GM18502 (cell line): Measurements from ENCODE around the gene CNPY2.
A peak's percentile ranks its signal among the peaks of the same experiment; 100 is the strongest.
"Not testable (repeated sequence)": the region's sequence is repeated elsewhere in the genome, so short reads cannot be mapped to it uniquely, and the experiment has no call there.

Source experiments
- ATAC-seq: cut with Tn5 transposase; IDR thresholded peaks from one replicate; pipeline ENCODE4 v1.9.1; 2021; ENCODE audit warnings: mild to moderate bottlenecking; ENCODE audit not compliant: unreplicated experiment, poor library complexity

CNPY2 gene

DNA sequence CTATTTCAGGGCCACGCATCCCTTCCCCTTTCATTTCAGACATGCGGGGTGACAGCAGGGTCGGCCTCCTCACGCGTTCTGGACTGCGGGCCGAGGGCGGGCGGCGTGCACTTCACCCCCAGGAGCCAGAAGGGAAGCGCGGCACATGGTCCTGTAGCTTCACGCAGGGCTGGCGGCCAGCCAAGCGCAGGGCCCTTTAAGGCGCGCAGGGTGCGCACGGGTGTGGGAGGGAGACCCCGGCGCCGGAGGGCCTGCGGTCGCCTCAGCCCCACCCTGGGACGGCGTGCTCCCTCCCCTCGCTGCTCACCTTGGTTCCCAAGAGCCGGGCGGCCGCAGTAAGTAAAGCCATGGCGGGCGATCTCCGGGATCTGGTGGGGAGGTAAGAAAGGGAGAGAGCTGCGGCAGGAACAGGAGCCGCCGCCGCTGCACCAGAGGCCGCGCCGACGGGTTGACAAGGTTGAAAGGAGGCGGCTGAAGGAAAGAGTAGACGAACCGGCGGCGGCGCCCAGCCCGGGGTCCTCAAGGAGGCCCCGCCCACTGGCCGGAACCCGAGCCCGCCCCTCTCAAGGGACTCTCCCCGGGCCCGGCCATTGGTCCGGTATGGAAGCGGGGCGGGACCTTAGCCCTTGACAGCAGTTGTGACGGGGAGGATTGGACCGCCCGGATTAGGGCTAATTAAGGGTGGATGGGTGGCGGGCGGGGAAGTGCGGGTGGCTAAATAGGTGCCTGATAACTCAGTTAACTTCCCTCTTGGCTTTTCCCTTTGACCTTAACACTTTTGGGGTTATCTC lies 15.7 kb downstream of the CNPY2 start, which contains the start of gene CS:
TSS of gene CS (minus strand) at position 478 of the 791 bp plus-strand sequence. CDS start at position 349, 129 bp downstream.
- peak; percentile 92 for ATAC-seq

DNA sequence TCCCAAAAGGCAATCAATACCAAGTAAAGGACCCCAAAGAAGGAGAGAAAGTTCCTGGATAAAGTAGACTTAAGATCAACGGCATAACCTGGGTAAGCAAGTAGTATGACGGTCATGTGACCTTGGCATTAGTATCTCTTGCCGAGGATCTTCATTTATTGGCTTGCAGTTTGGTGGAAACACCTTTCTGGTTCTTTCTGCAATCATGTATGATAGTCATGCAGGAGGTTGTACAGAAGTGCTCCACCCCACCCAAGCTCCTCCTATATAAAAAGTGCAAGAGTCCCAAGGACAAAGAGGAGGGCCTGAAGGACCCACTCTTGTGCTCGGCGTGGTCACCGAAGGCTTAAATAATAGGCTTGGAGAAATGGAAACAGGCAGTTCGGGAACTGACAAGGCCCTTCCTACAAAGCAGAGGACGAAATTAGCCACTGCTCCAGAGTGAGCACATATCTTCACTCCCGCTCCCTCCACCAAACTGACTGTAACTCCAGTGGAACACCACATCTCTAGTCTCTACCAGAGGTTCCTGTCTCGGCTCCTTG lies 16.4 kb downstream of the CNPY2 start:
- peak; percentile 10 for ATAC-seq

DNA sequence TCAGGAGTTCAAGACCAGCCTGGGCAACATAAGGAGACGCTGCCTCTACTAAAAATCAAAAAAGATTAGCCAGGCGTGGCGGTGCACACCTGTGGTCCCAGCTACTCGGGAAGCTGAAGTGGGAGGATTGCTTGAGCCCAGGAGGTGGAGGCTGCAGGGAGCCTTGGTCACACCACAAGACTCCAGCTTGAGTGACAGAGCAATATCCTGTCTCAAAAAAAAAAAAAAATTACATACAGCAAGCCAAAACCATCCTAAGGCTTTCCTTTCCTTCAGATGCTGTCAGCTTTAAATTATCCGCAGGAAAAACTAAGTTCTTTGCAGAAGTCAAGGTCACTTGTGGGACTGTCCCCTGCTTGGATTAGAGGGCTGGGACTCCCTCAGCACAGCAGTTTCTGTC lies 17.0 kb downstream of the CNPY2 start:
- ATAC-seq, result no peak

DNA sequence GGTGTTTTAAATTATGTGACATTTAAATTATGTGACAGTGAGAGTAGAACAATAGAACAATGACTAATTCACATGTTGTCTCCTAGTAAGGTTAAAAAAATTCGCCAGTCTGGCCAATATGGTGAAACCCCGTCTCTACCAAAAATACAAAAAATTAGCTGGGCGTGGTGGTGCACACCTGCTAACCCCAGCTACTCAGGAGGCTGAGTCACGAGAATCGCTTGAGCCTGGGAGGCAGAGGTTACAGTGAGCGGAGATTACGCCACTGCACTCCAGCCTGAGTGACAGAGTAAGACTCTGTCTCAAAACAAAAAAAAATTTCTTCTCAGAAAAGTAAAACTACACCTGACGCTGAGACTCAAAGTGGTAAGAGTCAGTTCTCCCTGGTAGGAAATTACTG lies 18.4 kb downstream of the CNPY2 start:
- ATAC-seq, result no peak

DNA sequence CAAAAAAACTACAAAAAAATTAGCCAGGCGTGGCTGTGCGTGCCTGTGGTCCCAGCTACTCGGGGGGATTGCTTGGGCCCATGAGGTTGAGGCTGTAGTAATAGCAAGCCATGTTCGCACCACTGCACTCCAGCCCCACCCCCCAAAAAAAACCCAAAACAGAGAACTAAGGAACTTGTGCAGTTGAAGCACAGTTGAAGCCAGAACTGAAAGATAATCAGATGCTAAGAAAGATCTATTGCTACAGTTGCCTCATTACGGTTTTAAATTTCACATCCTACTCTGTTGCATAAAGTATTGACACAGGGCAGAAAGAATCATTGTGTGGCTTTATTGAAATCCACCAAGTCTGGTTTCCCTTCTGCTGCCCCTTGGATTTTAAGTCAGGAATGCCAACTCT lies 19.5 kb downstream of the CNPY2 start:
- no peak for ATAC-seq

DNA sequence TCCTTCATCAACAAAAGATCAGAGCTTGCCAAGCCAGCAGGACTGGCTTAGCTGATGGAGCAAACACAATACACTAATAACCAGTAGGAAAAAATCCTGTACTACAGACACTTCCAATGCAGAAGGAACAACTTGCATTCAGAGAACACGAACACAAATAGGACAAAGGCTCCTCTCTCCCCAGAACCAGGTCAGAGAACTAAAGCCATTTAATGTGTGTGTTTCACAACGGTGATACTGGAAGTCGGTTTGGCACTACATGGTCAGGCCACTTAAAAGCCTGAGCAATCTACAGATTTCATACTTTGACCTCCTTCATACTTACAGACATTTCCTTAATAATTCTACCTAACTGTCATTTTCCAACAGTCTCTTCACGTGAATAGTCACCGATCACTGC lies 22.0 kb downstream of the CNPY2 start:
- no peak for ATAC-seq

DNA sequence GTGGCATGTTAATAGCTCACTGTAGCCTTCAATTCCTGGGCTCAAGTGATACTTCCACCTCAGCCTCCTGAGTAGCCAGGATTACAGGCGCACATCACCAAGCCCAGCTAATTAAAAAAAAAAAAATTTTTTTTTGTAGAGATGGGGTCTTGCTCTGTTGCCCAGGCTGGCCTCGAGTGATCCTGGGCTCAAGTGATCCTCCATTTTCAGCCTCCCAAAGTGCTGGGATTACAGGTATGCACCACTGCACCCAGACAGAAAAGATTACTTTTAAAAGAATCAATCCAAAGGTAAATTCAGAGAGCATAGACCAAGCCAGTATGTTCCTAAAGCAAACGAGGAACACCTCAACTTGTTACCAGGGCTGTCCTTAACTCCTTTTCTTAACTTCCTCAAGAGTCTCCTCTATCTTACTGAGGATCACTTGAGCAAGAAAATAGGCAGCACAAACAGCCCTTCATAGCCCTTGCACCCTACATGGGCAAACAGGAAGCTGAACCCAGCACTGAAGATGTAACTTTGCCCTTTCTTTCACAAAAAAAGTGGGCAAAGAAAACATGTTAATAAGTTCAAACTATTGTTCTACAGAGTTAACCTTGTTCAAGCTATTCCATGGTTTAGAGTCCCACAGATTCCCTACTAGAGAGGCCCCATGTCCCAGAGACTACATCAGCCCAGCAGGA lies 26.9 kb downstream of the CNPY2 start:
- ATAC-seq, result no peak

DNA sequence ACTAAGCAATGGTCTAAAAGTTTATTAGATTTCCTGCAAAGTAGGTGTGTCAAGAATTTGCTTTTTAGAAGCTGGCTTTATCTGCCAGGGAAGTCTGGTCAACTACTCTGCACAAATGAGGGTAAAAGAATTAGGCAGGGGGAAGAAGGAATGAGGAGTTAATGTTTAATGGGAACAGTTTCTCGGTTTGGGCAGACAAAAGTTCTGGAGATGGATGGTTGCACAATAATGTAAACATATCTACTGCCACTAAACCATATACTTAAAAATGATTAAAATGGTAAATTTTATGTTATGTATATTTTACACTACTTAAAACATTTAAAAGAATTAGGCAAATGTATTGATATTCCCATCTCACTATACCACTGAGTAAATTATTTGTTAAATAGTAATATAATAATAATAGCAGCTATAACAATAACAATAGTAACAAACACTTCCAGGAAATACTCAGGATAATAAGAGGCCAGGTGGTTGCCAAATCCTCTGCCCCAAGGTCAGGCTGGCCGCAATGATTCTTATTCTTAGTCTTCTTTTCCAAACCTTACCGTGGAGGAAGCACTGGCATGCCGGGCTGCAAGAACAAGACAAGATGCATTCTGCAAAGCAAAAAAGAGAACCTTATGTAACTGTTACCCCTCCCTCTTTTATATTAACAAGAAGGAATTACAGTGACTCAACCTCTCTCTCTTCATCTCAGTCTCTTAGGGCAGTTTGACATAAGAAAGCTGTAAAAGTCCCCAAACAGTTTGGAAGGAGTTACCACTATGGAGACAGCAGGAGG lies 29.6 kb downstream of the CNPY2 start:
- no peak for ATAC-seq

DNA sequence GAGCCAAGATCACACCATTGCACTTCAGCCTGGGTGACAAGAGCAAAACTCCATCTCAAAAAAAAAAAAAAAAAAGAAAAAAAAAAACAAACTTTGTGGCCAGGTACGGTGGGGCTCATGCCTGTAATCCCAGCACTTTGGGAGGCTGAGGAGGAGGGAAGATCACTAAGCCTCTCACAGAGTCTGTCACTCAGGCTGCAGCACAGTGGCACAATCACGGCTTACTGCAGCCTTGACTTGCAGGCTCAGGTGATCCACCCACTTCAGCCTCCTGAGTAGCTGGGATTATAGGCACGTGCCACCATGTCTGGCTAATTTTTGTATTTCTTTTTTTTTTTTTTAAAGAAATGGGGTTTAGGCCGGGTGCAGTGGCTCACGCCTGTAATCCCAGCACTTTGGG lies 31.5 kb downstream of the CNPY2 start:
- not testable (repeated sequence) for ATAC-seq

DNA sequence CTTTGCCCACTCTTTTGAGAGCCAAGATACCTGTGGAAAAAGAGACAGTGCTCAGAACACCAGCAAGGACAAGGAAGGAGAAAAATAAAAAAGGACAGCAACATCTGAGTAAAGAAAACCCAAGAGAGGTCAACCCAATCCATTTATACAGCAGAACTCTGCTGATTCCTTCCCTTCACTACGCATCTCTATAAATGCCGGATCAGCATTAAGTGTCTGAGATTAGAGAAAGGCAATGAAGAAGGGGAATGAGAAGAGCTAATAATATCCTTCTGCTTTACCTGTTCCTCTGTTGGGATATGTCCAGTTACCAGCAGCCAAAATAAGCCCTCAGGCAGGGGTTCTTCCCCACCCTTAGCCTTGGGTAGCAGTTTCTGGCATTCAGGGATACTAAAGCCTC lies 33.2 kb downstream of the CNPY2 start:
- no peak for ATAC-seq

DNA sequence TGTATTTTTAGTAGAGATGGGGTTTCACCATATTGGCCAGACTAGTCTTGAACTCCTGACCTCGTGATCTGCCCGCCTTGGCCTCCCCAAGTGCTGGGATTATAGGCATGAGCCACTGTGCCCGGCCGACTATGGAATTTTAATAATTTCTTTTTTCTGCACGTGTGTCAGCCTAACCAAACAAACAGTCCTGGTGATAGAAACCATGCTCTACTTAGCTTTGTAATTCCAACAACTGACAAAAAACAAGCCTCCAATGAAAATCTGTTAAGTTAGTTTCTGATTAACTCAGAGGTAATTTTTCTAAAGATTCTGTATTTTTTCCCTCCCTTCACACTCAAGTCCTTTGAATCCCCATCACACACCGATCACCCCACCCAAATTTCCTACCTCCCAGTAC lies 33.8 kb downstream of the CNPY2 start:
- no peak for ATAC-seq

DNA sequence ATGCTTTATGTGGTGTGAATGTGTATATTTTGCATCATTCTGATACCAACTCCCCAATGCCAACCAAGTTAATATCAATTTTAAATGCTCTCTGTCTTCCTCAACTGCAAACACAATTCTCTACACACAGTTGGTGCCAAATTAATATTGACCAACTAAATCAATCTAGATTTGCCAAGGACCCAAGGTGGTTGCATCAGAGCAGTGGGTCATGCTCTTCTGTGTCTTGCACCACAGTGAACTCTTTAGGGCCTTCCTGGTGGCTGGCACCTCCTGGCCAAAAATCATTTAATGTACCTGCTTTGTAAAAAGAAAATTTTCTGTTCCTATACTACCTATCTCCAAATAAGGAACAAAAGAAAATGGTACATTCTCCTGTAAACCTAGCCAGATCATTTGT lies 34.9 kb downstream of the CNPY2 start:
- ATAC-seq, result no peak

DNA sequence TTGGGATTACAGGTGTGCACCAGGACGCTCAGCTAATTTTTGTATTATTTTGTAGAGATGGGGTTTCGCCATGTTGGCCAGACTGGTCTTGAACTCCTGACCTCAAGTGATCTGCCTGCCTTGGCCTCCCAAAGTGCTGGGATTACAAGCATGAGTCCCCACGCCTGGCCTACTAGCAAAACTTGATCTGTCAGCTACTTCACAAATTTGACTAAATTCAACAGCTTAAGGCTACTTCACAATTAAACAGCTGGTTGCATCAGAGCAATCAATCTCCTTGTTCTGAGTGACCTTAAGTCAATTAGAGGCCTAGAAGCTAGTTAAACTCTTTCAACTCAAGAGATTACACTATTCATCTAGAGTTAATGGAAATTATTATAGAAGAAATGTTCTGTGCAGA lies 36.9 kb downstream of the CNPY2 start:
- ATAC-seq, result no peak

DNA sequence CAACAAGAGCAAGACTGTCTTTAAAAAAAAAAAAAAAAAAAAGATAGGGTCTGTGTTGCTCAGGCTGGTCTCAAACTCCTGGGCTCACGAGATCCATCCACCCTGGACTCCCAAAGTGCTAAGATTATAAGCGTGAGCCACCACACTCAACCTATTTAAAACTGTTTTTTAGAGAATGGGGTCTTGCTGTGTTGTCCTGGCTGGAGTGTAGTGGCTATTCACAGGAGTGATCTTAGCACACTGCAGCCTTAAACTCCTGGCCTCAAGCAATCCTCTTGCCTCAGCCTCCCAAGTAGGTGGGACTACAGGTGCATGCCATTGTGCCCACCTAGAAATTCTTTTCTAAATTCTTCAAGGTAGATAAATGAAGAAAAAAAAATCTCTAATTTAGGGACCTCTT lies 41.5 kb downstream of the CNPY2 start:
- ATAC-seq, result no peak

DNA sequence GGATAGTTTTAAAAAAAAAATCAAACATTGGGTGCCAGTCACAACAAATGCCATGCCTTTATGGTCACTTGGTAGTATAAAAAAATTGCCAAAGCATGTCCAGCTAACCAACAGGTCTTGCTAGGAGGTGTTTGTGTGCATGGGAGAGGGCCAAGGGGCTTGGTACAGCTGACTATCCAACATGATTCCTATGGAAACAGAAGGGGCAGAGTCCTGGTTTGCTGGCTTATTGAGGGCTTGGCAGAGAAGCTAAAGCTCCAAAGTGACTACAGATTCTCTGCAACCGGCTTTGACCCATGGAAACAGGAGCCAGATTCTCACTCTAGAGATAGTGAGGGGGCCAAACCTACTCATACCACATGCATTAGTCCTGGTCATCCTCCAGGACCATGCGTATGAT lies 43.3 kb downstream of the CNPY2 start:
- not testable (repeated sequence) for ATAC-seq

DNA sequence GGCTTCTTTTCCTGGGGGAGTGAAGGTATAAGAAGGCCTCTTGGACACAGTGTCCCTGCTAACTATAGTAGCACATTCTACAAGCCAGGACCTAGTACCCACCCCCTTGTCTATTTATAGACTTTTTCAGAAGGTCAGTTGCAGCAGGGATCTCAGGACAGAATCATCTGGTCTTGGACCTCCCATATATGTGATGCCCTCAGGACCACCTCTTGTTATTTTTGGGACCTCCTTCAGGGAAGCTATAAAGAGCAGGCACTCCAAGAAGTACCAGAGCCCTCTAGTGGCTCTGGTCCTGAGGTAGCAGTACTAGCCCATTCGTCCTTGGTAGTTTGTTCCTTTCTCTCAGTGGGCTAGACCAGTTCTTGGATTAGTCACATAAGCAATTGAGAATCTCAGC lies 44.8 kb downstream of the CNPY2 start:
- ATAC-seq, result no peak

DNA sequence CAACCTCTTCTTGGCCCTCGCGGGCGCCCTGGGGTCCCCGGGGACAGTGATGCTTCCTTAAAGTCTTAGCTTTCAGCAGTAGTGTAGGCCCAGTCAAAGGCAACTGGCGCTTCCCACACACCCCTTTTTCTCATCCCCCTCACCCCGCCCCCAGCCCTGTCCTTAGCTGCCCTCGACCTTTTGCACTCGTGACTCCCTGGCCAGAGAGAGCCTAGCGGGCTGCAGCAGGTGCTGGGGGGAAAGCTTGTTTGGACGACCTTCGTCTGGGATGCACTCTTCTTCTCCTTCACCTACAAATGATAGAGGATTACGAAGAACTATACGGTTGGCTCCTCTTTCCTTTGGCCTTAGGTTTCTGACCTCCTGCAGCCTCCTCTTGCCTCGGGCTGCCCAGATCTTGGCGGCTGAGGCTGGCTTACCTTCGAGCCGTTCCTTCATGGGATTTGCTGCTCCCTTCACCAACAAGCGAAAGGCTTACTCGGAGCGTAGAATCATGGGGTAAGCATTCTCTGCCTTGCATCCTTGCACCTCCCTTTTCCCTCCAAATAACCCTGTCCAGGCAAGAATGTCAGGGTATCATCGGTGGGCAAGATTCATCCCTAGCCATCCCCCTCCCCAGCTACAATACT lies 48.2 kb downstream of the CNPY2 start:
- ATAC-seq, result peak; percentile 7

DNA sequence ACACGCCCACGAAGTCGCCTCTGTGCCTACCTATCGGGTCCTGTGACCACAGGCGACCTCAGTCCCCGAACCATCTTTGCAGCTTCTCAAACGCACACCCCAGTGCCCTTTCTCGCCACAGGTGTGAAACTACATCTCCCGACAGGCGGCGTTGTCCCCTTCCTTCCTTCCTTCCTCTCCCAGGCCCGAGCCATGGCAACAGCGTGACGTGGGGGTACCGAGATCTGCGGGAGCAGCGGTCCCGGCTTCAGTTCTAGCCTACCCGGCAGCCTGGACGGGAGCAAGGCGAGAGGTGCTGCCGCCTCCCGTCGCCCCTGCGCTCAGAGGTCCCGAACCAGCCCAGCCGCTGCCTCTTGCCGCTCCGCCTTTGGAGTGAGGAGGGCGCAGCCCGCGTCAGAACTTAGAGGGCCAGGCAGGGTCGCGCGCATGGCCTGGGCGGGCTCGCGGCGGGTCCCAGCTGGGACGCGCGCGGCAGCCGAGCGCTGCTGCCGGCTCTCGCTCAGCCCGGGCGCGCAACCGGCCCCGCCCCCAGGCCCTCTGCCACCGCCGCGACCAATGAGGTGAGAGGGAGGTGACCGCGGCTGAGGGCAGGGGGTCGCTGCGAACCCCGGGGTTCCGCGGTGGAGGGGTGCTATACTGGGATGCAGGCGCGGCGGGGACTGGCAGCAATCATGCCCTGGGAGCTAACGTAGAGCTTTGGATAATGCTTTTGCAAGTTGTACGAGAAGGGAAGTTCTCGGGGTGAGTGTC lies 48.9 kb downstream of the CNPY2 start, which contains the start of gene COQ10A:
TSS of gene COQ10A (plus strand) at position 250 of the 750 bp plus-strand sequence. CDS start at position 427, 177 bp downstream.
- peak; percentile 92 for ATAC-seq

DNA sequence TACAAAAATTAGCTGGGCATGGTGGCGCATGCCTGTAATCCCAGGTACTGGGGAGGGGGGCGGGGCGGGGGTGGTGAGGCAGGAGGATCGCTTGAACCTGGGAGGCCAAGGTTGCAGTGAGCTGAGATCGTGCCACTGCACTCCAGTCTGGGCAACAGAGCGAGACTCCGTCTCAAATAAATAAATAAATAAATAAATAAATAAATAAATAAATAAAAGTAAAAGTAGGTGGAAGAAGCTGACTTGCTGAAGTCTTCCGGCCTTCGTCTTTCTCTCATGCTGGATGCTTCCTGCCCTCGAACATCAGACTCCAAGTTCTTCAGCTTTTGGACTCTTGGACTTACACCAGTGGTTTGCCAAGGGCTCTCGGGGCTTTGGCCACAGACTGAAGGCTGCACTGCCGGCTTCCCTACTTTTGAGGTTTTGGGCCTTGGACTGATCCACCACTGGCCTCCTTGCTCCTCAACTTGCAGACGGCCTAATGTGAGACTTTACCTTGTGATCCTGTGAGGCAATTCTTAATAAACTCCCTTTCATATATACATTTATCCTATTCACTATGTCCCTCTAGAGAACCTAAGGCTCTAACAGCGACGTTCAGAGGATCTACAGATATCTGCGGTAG lies 49.6 kb downstream of the CNPY2 start:
- ATAC-seq, result not testable (repeated sequence)
